K562 (cell line): ENCODE measurements around the gene TCIRG1. TPM values are rescaled to one million over a fixed set of nuclear protein-coding genes. Genes with fewer than 3 reads are reported as not detected.

Source experiments
- CEBPG ChIP-seq, 3 experiments: fragments of 200-800 bp in 1 of 3; sonication (Bioruptor generic) in 1 of 3; sonication (generic) in 1 of 3; formaldehyde crosslinking in 1 of 3; IDR thresholded peaks in 2 of 3; conservative IDR thresholded peaks in 1 of 3; 2 replicates each; pipeline versions ENCODE4 v1.6.1 to v1.8.0; 2016 to 2022; ENCODE audit warnings: missing compliant biosample characterization in 2 of 3, missing genetic modification characterization in 2 of 3, mild to moderate bottlenecking in 1 of 3, missing genetic modification reagents in 1 of 3
- CHCHD3 ChIP-seq: fragments of 250-450 bp; sonication (Bioruptor Pico); IDR thresholded peaks from 2 replicates; pipeline ENCODE4 v2.1.2; 2022; ENCODE audit warnings: mild to moderate bottlenecking
- CXXC5 ChIP-seq: fragments of 250-450 bp; sonication (Bioruptor Pico); IDR thresholded peaks from 2 replicates; pipeline ENCODE4 v1.8.0; 2022; ENCODE audit warnings: inconsistent platforms, mild to moderate bottlenecking, moderate library complexity
- GATAD2A ChIP-seq: fragments of 450-650 bp; IDR thresholded peaks from 2 replicates; pipeline ENCODE4 v1.6.1; 2017
- HDAC1 ChIP-seq, 2 experiments: fragments of 450-650 bp; IDR thresholded peaks; 2 replicates each; pipeline ENCODE4 v1.6.1; 2016 to 2017; ENCODE audit warnings: inconsistent platforms in 1 of 2, mild to moderate bottlenecking in 1 of 2, moderate library complexity in 1 of 2
- MTA2 ChIP-seq: fragments of 450-650 bp; IDR thresholded peaks from 2 replicates; pipeline ENCODE4 v1.6.1; 2016; ENCODE audit warnings: low read depth
- NEUROD1 ChIP-seq: fragments of 150-350 bp; IDR thresholded peaks from 2 replicates; pipeline ENCODE4 v1.6.1; 2014; ENCODE audit warnings: borderline replicate concordance, low read length, low read depth; ENCODE audit not compliant: partially characterized antibody
- NONO ChIP-seq, 2 experiments: fragments of 200-400 bp in 1 of 2; fragments of 450-650 bp in 1 of 2; formaldehyde crosslinking in 1 of 2; IDR thresholded peaks; 2 replicates each; pipeline ENCODE4 v1.6.1; 2017; ENCODE audit warnings: low read depth in 2 of 2, mild to moderate bottlenecking in 2 of 2, moderate library complexity in 2 of 2, low read length in 1 of 2
- TARDBP ChIP-seq: fragments of 450-650 bp; IDR thresholded peaks from 2 replicates; pipeline ENCODE4 v1.6.1; 2016
- TCF3 ChIP-seq: sonication (generic); formaldehyde crosslinking; IDR thresholded peaks from 2 replicates; pipeline ENCODE4 v1.4.0; 2020; ENCODE audit warnings: mild to moderate bottlenecking, missing genetic modification reagents
- ZNF785 ChIP-seq: fragments of 250-450 bp; sonication (Bioruptor Pico); IDR thresholded peaks from 2 replicates; pipeline ENCODE4 v1.4.0; 2020; ENCODE audit warnings: mild to moderate bottlenecking
- ZNF79 ChIP-seq: fragments of 250-450 bp; sonication (Bioruptor Pico); IDR thresholded peaks from 2 replicates; pipeline ENCODE4 v1.4.0; 2020; ENCODE audit warnings: low read depth, mild to moderate bottlenecking, moderate library complexity
- polyA plus RNA-seq, 8 experiments: library from polyadenylated mRNA; depleted of rRNA in 4 of 8; stranded (reverse) in 5 of 8; unstranded in 3 of 8; fragments of >200 nt; fragmentation: Nextera tagmentation in 2 of 8; fragmentation: Illumina TruSeq in 1 of 8; extraction: Ambion mirVana in 2 of 8; extraction: Trizol in 1 of 8; gene quantifications; 2 replicates each; pipeline versions ENCODE4 v1.2.1 to v1.2.3, GENCODE V29; 2011 to 2014; ENCODE audit warnings: inconsistent platforms in 1 of 8, missing spikeins in 1 of 8
- total RNA-seq, 7 experiments: library from RNA; depleted of rRNA in 6 of 7; stranded (reverse); fragments of >200 nt in 6 of 7; fragmentation: Illumina TruSeq in 2 of 7; extraction: Trizol in 2 of 7; gene quantifications; 2 replicates each; pipeline versions ENCODE4 v1.2.1 to v1.2.3, GENCODE V29; 2011 to 2021; ENCODE audit warnings: low replicate concordance in 1 of 7
- TF ChIP-seq, protein P1 (sequence below), 2 experiments: fragments of 450-650 bp in 1 of 2; sonication (generic) in 1 of 2; formaldehyde crosslinking; conservative IDR thresholded peaks; 2 replicates each; pipeline versions ENCODE4 v1.4.0 to v1.8.1; 2020 to 2022; ENCODE audit warnings: mild to moderate bottlenecking in 1 of 2, missing genetic modification reagents in 1 of 2
- TF ChIP-seq, protein P2 (sequence below): sonication (generic); formaldehyde crosslinking; IDR thresholded peaks from 2 replicates; pipeline ENCODE4 v1.8.0; 2022; ENCODE audit warnings: mild to moderate bottlenecking, low read depth, missing genetic modification reagents
- TF ChIP-seq, protein P3 (sequence below): sonication (generic); IDR thresholded peaks from 2 replicates; pipeline ENCODE4 v1.6.1; 2016
- TF ChIP-seq, protein P4 (sequence below): sonication (generic); formaldehyde crosslinking; IDR thresholded peaks from 2 replicates; pipeline ENCODE4 v1.8.0; 2022; ENCODE audit warnings: missing genetic modification reagents, mild to moderate bottlenecking, borderline replicate concordance
- TF ChIP-seq, protein P5 (sequence below): fragments of 450-650 bp; IDR thresholded peaks from 2 replicates; pipeline ENCODE4 v1.6.1; 2016; ENCODE audit warnings: borderline replicate concordance
- TF ChIP-seq, protein P6 (sequence below): sonication (generic); formaldehyde crosslinking; IDR thresholded peaks from 2 replicates; pipeline ENCODE4 v1.8.1; 2022; ENCODE audit warnings: missing genetic modification reagents

Gene TCIRG1
- total and polyA plus RNA-seq, 9 of the 15 experiments (the other 6 are each of a cell fraction or from before 2014, with no cell fraction given): 0.49 to 143 (median 24.4) TPM

DNA sequence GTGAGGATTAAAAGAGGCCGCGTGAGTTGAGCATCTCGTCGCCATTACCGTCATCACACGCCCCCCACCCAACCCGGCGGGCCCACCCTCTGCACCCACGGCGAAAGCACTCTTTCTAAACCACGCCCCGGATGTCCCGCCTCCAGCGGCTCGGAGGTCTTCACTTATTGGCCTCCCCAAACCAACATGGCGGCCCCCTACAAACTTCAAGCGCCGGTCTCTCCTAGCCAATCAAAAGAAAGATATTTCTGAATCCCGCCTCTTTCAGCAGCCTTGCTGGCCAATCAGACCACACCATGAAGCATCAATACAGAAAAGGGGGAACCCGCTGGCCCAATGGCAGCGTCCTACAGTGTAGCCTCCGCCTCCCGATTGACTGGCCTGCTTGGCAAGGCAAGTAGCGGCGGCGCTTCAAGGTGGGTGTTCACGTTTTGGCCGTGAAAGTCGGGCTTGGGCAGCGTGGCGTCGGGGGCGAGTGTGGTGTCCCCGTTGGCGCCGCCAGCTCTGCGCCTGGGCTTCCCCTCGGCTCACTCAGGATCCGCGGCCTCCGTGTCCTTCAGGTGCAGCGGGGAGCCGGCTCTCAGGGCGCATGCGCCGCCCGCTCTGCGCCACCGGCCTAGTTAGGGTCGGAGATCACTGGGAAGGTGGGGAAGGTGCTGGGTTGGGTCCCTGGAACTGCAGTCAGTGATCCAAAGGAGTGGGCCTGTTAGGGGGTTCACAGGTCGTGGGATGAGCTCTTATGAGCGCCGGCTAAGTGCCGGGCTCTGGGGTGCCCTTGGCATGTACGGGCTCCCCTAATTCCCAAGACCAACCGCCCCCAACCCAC is 8.3 kb upstream of the TCIRG1 start, which contains the start of gene NDUFS8 (continued):
- TF ChIP-seq, protein P1, sequence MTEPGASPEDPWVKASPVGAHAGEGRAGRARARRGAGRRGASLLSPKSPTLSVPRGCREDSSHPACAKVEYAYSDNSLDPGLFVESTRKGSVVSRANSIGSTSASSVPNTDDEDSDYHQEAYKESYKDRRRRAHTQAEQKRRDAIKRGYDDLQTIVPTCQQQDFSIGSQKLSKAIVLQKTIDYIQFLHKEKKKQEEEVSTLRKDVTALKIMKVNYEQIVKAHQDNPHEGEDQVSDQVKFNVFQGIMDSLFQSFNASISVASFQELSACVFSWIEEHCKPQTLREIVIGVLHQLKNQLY (CRISPR knock-in tag; conservative IDR thresholded peaks at IDR 0.05): no peak
- TF ChIP-seq ZNF785 (CRISPR knock-in tag) (no peak), NONO (IDR thresholded peaks at IDR 0.05; ENCODE audit: low read depth in 2 of 2, low read length in 1 of 2) (no peak), TARDBP (no peak; the same call in 1 of the 2 replicates), ZNF79 (CRISPR knock-in tag) (no peak), NEUROD1 (peak; percentile 90), HDAC1 (IDR thresholded peaks at IDR 0.05) (peak in 1 of 2 experiments; percentile 44; a peak in 1 of 4 replicates), CXXC5 (peak; percentile 82), CHCHD3 (CRISPR knock-in tag) (peak; percentile 34; the same call in 1 of the 2 replicates), GATAD2A (no peak), TCF3 (CRISPR knock-in tag) (no peak), CEBPG (CRISPR knock-in tag; IDR thresholded peaks at IDR 0.05) (no peak), CEBPG (tag; conservative IDR thresholded peaks at IDR 0.05 in 1 of 2, IDR thresholded peaks at IDR 0.05 in 1 of 2) (no peak), MTA2 (no peak)
- TF ChIP-seq, protein P2, sequence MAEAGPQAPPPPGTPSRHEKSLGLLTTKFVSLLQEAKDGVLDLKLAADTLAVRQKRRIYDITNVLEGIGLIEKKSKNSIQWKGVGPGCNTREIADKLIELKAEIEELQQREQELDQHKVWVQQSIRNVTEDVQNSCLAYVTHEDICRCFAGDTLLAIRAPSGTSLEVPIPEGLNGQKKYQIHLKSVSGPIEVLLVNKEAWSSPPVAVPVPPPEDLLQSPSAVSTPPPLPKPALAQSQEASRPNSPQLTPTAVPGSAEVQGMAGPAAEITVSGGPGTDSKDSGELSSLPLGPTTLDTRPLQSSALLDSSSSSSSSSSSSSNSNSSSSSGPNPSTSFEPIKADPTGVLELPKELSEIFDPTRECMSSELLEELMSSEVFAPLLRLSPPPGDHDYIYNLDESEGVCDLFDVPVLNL (CRISPR knock-in tag): no peak
- TF ChIP-seq, protein P3, sequence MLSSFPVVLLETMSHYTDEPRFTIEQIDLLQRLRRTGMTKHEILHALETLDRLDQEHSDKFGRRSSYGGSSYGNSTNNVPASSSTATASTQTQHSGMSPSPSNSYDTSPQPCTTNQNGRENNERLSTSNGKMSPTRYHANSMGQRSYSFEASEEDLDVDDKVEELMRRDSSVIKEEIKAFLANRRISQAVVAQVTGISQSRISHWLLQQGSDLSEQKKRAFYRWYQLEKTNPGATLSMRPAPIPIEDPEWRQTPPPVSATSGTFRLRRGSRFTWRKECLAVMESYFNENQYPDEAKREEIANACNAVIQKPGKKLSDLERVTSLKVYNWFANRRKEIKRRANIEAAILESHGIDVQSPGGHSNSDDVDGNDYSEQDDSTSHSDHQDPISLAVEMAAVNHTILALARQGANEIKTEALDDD: no peak
- TF ChIP-seq, protein P4, sequence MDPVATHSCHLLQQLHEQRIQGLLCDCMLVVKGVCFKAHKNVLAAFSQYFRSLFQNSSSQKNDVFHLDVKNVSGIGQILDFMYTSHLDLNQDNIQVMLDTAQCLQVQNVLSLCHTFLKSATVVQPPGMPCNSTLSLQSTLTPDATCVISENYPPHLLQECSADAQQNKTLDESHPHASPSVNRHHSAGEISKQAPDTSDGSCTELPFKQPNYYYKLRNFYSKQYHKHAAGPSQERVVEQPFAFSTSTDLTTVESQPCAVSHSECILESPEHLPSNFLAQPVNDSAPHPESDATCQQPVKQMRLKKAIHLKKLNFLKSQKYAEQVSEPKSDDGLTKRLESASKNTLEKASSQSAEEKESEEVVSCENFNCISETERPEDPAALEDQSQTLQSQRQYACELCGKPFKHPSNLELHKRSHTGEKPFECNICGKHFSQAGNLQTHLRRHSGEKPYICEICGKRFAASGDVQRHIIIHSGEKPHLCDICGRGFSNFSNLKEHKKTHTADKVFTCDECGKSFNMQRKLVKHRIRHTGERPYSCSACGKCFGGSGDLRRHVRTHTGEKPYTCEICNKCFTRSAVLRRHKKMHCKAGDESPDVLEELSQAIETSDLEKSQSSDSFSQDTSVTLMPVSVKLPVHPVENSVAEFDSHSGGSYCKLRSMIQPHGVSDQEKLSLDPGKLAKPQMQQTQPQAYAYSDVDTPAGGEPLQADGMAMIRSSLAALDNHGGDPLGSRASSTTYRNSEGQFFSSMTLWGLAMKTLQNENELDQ (CRISPR knock-in tag): no peak
- TF ChIP-seq, protein P5, sequence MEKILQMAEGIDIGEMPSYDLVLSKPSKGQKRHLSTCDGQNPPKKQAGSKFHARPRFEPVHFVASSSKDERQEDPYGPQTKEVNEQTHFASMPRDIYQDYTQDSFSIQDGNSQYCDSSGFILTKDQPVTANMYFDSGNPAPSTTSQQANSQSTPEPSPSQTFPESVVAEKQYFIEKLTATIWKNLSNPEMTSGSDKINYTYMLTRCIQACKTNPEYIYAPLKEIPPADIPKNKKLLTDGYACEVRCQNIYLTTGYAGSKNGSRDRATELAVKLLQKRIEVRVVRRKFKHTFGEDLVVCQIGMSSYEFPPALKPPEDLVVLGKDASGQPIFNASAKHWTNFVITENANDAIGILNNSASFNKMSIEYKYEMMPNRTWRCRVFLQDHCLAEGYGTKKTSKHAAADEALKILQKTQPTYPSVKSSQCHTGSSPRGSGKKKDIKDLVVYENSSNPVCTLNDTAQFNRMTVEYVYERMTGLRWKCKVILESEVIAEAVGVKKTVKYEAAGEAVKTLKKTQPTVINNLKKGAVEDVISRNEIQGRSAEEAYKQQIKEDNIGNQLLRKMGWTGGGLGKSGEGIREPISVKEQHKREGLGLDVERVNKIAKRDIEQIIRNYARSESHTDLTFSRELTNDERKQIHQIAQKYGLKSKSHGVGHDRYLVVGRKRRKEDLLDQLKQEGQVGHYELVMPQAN: peak; percentile 40; the same call in 1 of the 2 replicates
- TF ChIP-seq, protein P6, sequence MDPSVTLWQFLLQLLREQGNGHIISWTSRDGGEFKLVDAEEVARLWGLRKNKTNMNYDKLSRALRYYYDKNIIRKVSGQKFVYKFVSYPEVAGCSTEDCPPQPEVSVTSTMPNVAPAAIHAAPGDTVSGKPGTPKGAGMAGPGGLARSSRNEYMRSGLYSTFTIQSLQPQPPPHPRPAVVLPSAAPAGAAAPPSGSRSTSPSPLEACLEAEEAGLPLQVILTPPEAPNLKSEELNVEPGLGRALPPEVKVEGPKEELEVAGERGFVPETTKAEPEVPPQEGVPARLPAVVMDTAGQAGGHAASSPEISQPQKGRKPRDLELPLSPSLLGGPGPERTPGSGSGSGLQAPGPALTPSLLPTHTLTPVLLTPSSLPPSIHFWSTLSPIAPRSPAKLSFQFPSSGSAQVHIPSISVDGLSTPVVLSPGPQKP (CRISPR knock-in tag): no peak
